ENCODE measurements around the gene ACSL5. TPM values are rescaled to one million over a fixed set of nuclear protein-coding genes. Genes with fewer than 3 reads are reported as not detected.

Gene ACSL5
- total RNA-seq, 1 experiment from 2014 or later: not detected

GRCh38 chr10:112397592-112397991, 23.7 kb downstream of the ACSL5 start:
- H3K9me3 ChIP-seq (ENCODE audit: control insufficient read depth, low read depth, low read length): no peaks in the 10 kb centered on the region
- no CpG with 5 or more reads among the region's 2 CpGs for WGBS (ENCODE audit: extremely low coverage, insufficient read length, low lambda C conversion rate)
- no peaks in the 10 kb centered on the region for H3K36me3 Mint-ChIP-seq (ENCODE audit: insufficient read depth in 1 of 3, low read depth in 3 of 3)

More at GRCh38 chr10:112397592-112397991, 23.7 kb downstream of the ACSL5 start:
- no peaks in the 10 kb centered on the region for H3K4me1 ChIP-seq (ENCODE audit: insufficient read depth, low read length)
- H2BK120ac ChIP-seq (ENCODE audit: low read depth, low read length, poor library complexity, severe bottlenecking): no peak overlapping the region
- Mint-ChIP-seq H3K4me1 (no peaks in the 10 kb centered on the region), H3K27me3 (ENCODE audit: low read depth) (peaks cover 3% of the 10 kb centered on the region), H3K4me3 (no peak overlapping the region), H3K9me3 (no peaks in the 10 kb centered on the region), H3K27ac (no peak overlapping the region)
- no peak overlapping the region for H2BK12ac ChIP-seq (ENCODE audit: insufficient read length, low read depth, low read length)
- TF ChIP-seq CTCF (conservative IDR thresholded peaks at IDR 0.05): no peak
- no peaks in the 10 kb centered on the region for H4K20me1 ChIP-seq (ENCODE audit: control insufficient read depth, insufficient read depth, insufficient read length)
- no peak overlapping the region for H2AK5ac ChIP-seq (ENCODE audit: insufficient read length, low read length)
- no peak overlapping the region for H3T11ph ChIP-seq (ENCODE audit: low read length)
- H3K23me2 ChIP-seq (ENCODE audit: insufficient read length, low read depth, low read length, poor library complexity, severe bottlenecking): no peaks in the 10 kb centered on the region
- H3K56ac ChIP-seq (ENCODE audit: insufficient read length, low read depth, low read length): no peak overlapping the region
- no peak overlapping the region for H3K23ac ChIP-seq (ENCODE audit: insufficient read length, low read depth, low read length)
- no peak overlapping the region for H3K4me2 ChIP-seq (ENCODE audit: insufficient read depth, insufficient read length, low read length)
- no peak overlapping the region for H3K4ac ChIP-seq (ENCODE audit: low read depth, low read length)
- no peaks in the 10 kb centered on the region for H3K79me2 ChIP-seq (ENCODE audit: insufficient read depth, low read length)
- H4K5ac ChIP-seq (ENCODE audit: insufficient read length, low read depth, low read length): no peak overlapping the region
- H3K9ac ChIP-seq (ENCODE audit: extremely low read depth, insufficient read length, low read length): no peak overlapping the region
- no peaks in the 10 kb centered on the region for H3K79me1 ChIP-seq (ENCODE audit: insufficient read depth, low read depth, low read length, poor library complexity, severe bottlenecking)
- no peaks in the 10 kb centered on the region for H3K27me3 ChIP-seq (ENCODE audit: insufficient read depth, low read length)
- no peak overlapping the region for H3K18ac ChIP-seq (ENCODE audit: insufficient read length, low read depth, low read length)
- DNase-seq: no peak
- no peak overlapping the region for H3K14ac ChIP-seq (ENCODE audit: insufficient read depth, low read length)
- no peak overlapping the region for H3K27ac ChIP-seq (ENCODE audit: insufficient read length, low read depth, low read length)
- H2BK20ac ChIP-seq (ENCODE audit: low read depth, low read length, poor library complexity, severe bottlenecking): no peak overlapping the region
- H4K8ac ChIP-seq (replicated peaks; ENCODE audit: insufficient read length, low read depth, low read length): no peak overlapping the region
- H4K91ac ChIP-seq (ENCODE audit: insufficient read length, low read depth, low read length): no peak overlapping the region
- H2AFZ ChIP-seq (ENCODE audit: low read length): no peak overlapping the region
- H2BK5ac ChIP-seq (ENCODE audit: insufficient read length, low read length): no peak overlapping the region
- no peak overlapping the region for H2BK15ac ChIP-seq (ENCODE audit: low read depth, low read length)

Data from H9 (cell line).